Fibroblast of lung (primary cell): Measurements from ENCODE around the gene NPY4R2.
"Not testable (repeated sequence)": the region's sequence is repeated elsewhere in the genome, so short reads cannot be mapped to it uniquely, and the experiment has no call there.

Experiments used
- CTCF ChIP-seq, 2 donors: IDR thresholded peaks in 1 of 2; conservative IDR thresholded peaks in 1 of 2; 1 replicate in 1 of 2; 2 replicates in 1 of 2; pipeline ENCODE4 v1.5.1; 2011 to 2012; ENCODE audit warnings: low read length in 2 of 2, control low read depth in 1 of 2, inconsistent platforms in 1 of 2, low read depth in 1 of 2, mild to moderate bottlenecking in 1 of 2
- EZH2 ChIP-seq: IDR thresholded peaks from 2 replicates; pipeline ENCODE4 v1.5.1; 2012; ENCODE audit warnings: low read length, control low read depth, mild to moderate bottlenecking; ENCODE audit errors: missing control alignments

DNA sequence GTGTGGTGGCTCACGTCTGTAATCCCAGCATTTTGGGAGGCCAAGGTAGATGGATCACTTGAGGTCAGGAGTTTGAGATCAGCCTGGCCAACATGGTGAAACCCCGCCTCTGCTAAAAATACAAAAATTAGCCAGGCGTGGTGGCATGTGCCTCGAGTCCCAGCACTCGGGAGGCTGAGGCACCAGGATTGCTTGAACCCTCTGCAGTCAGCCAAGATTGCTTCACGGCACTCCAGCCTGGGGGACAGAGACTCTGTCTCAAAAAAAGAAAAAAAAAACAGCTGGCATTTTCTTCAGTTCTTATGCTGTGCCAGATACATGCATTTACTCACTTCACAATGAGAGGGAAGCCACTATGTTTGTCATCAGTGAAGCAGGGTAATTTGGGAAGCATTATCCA lies 22.9 kb downstream of the NPY4R2 start:
- TF ChIP-seq CTCF (conservative IDR thresholded peaks at IDR 0.05 in 1 of 2, IDR thresholded peaks at IDR 0.05 in 1 of 2; ENCODE audit: low read depth in 1 of 2, low read length in 2 of 2); EZH2: not testable (repeated sequence)
